Stimulated activated CD4-positive, alpha-beta T cell treated with anti-CD3 and anti-CD28 coated beads, Interleukin-4, amount 100 ng/mL, for 48 hours (primary cell): ENCODE results near the gene KIRREL3.

Experiments used
- DNase-seq, 2 donors: peaks; one replicate each; pipeline ENCODE4 v3.0.0-alpha.2; 2020; ENCODE audit warnings: low read depth in 2 of 2

The KIRREL3 gene

GRCh38 chr11:127000291-127000968, at the start of gene KIRREL3:
Gene KIRREL3 (minus strand): TSS chr11:127000770.
- no peak for DNase-seq

- DNase-seq: no peak
Measured at GRCh38 chr11:127050186-127050585, 49.6 kb upstream of the KIRREL3 start.

GRCh38 chr11:127049486-127049885, 48.9 kb upstream of the KIRREL3 start:
- no peak for DNase-seq

GRCh38 chr11:127044535-127044934, 44.0 kb upstream of the KIRREL3 start:
- no peak for DNase-seq

GRCh38 chr11:127042445-127042844, 41.9 kb upstream of the KIRREL3 start:
- no peak for DNase-seq

GRCh38 chr11:127039591-127039990, 39.0 kb upstream of the KIRREL3 start:
- no peak for DNase-seq

GRCh38 chr11:127037596-127037995, 37.0 kb upstream of the KIRREL3 start:
- no peak for DNase-seq

- DNase-seq: no peak
Measured at GRCh38 chr11:127037001-127037400, 36.4 kb upstream of the KIRREL3 start.

- DNase-seq: no peak
Measured at GRCh38 chr11:127035824-127036223, 35.3 kb upstream of the KIRREL3 start.

- no peak for DNase-seq
Measured at GRCh38 chr11:127034973-127035372, 34.4 kb upstream of the KIRREL3 start.

- no peak for DNase-seq
Measured at GRCh38 chr11:127028648-127029047, 28.1 kb upstream of the KIRREL3 start.

- no peak for DNase-seq
Measured at GRCh38 chr11:127027789-127028188, 27.2 kb upstream of the KIRREL3 start.

- no peak for DNase-seq
Measured at GRCh38 chr11:127027000-127027399, 26.4 kb upstream of the KIRREL3 start.

- DNase-seq: no peak
Measured at GRCh38 chr11:127023991-127024390, 23.4 kb upstream of the KIRREL3 start.

GRCh38 chr11:127018683-127019279, 18.2 kb upstream of the KIRREL3 start:
- no peak for DNase-seq

GRCh38 chr11:127017482-127017881, 16.9 kb upstream of the KIRREL3 start:
- DNase-seq: no peak

- no peak for DNase-seq
Measured at GRCh38 chr11:127013550-127013949, 13.0 kb upstream of the KIRREL3 start.

- no peak for DNase-seq
Measured at GRCh38 chr11:127006311-127006710, 5.7 kb upstream of the KIRREL3 start.

- no peak for DNase-seq
Measured at GRCh38 chr11:127003260-127003981, 2.9 kb upstream of the KIRREL3 start.

- DNase-seq: no peak
Measured at GRCh38 chr11:127002669-127003259, 2.2 kb upstream of the KIRREL3 start.

GRCh38 chr11:127000981-127001380, 411 bp upstream of the KIRREL3 start:
- DNase-seq: no peak

GRCh38 chr11:126999366-126999765, 1.2 kb downstream of the KIRREL3 start:
- no peak for DNase-seq

- no peak for DNase-seq
Measured at GRCh38 chr11:126997641-126998040, 2.9 kb downstream of the KIRREL3 start.
